Upper lobe of left lung (tissue), 4 donors: ENCODE results near the gene FRMPD4.

Source experiments
- CTCF ChIP-seq, 6 experiments: fragments of 450-650 bp in 4 of 6; fragments of 200-600 bp in 2 of 6; sonication (generic) in 2 of 6; IDR thresholded peaks; one replicate each; pipeline ENCODE4 v1.5.1; 2016 to 2019; ENCODE audit warnings: antibody characterized with exemption in 6 of 6
- POLR2A ChIP-seq, 4 donors: fragments of 450-650 bp; IDR thresholded peaks; one replicate each; pipeline ENCODE4 v1.5.1; 2016 to 2017; ENCODE audit warnings: antibody characterized with exemption in 4 of 4, mild to moderate bottlenecking in 2 of 4
- POLR2AphosphoS5 ChIP-seq, 2 donors: sonication (generic); formaldehyde crosslinking; IDR thresholded peaks; one replicate each; pipeline ENCODE4 v1.5.1; 2017; ENCODE audit warnings: antibody characterized with exemption in 2 of 2

DNA sequence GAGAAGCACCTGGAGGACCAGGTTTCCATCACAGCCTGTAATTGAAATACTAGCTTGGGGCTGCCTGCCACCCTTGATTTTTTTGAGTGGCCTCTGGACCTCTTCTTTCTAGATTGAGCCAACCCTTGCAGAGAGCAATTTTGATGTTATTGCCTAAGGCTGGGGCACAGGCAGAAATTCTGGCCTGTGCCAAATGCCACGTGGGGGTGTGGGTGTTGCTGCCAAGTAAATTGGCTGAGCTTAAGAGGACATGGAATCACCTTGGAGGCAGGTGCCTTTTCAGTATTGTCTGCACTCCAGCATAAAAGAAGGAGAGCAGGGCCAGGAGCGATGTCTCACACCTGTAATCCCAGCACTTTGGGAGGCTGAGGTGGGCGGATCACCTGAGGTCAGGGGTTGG, 366.9 kb downstream of the FRMPD4 start:
- TF ChIP-seq POLR2A (IDR thresholded peaks at IDR 0.05) = no peak
- TF ChIP-seq CTCF (IDR thresholded peaks at IDR 0.05) = no peak
- TF ChIP-seq POLR2AphosphoS5 (IDR thresholded peaks at IDR 0.05) = no peak
